Brain pericyte (primary cell): ENCODE data around the gene LRRC32.

Experiments used
- DNase-seq: peaks from one replicate; pipeline ENCODE4 v3.0.0-alpha.2; 2012; ENCODE audit warnings: low read depth, low spot score

The LRRC32 gene

GRCh38 chr11:76670485-76671236, at the start of gene LRRC32:
TSS of gene LRRC32 (minus strand) at chr11:76670747. CDS start at chr11:76665954, 4,793 bp downstream.
- no peak for DNase-seq

- no peak for DNase-seq
Observed at GRCh38 chr11:76719686-76720085, 49.1 kb upstream of the LRRC32 start.

DNA sequence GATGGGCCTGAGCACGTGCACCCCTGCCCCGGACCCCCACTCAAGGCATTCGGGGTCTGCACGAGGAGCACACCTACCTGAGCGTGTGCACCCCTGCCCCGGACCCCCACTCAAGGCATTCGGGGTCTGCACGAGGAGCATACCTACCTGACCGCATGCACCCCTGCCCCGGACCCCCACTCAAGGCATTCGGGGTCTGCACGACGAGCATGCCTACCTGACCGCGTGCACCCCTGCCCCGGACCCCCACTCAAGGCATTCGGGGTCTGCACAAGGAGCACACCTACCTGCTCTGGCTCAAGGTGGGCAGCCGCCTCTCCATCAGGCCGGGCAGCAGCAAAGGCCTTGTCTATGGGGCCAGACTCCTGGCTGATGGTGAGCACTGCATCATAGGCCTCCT, 48.7 kb upstream of the LRRC32 start:
- DNase-seq = no peak

DNA sequence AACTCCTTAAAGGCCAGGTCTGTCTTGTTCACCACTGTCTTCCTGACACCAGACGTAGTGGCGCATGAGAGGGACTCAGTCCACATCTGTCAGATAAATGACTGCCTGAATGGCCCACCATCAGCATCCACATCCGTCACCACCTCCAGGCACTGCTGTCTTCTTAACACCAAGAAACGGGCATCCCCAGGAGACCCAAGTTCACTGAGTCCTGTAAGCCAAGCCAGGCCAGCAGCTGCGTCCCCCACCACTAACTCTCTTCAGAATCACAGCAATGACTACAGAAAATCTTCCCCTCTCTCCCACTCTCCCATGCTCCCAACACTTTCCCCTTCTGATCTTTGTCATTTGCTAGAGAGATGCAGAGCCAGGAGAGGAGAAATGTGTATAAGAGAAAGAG, 47.3 kb upstream of the LRRC32 start:
- DNase-seq = no peak

DNA sequence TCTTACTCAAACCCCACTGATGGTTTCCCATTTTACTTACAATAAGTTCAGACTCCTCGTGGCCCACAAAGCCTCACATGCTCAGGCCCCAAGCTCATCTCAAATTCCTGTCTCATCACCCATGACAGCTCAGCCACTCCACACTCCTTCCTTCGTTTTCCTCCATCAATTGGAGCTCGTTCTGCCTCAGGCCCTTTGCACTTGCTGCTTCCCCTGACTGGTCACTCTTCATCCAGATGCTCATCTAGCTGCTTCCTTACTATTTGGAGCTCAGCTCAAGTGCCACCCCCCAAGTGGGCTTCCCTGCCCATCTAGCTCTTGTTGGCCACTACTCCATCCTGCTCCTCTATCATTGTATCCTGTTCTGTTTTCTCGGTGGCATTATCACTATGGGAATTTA, 46.8 kb upstream of the LRRC32 start:
- no peak for DNase-seq

DNA sequence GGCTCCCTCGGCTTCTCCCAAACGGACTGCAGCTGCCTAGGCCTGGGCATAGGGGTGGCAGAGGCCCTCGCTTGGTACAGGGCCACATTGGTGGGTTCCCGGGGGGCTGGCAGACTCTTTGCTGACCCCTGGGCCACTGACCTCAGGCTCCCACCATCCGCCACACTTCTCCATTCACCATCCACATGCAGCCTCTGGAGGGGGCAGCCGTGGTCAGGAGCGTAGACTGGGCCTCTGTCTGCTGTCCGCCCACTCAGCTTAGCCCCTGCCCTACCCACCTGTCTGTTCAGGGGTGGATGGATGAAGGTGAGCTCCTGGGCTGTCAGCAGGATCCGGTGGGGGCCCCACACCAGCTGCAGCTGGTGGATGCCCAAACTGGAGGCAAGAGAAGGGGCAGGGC, 45.7 kb upstream of the LRRC32 start:
- DNase-seq = no peak

- no peak for DNase-seq
Observed at GRCh38 chr11:76714493-76714892, 43.9 kb upstream of the LRRC32 start.

- DNase-seq = no peak
Observed at GRCh38 chr11:76713499-76713898, 43.0 kb upstream of the LRRC32 start.

- DNase-seq = no peak
Observed at GRCh38 chr11:76712125-76712524, 41.6 kb upstream of the LRRC32 start.

DNA sequence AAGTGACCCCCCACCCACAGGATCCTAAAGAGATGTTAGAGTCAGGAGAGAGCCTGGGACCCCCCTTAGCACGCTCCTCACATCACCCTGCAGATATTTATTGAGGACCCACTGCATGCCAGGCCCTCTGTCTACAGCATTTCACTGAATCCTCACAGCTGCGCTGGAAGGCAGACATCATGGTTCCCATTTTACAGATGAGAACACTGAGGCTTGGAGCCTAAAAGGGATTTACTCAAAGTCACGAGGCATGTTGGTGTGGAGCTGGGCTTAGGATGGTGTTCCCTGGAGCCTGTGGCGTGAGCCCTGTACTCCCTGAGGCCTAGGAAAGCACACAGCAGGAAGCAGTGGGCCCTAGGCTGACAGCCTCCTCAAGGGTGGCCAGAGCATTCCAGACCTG, 39.2 kb upstream of the LRRC32 start:
- DNase-seq = no peak

DNA sequence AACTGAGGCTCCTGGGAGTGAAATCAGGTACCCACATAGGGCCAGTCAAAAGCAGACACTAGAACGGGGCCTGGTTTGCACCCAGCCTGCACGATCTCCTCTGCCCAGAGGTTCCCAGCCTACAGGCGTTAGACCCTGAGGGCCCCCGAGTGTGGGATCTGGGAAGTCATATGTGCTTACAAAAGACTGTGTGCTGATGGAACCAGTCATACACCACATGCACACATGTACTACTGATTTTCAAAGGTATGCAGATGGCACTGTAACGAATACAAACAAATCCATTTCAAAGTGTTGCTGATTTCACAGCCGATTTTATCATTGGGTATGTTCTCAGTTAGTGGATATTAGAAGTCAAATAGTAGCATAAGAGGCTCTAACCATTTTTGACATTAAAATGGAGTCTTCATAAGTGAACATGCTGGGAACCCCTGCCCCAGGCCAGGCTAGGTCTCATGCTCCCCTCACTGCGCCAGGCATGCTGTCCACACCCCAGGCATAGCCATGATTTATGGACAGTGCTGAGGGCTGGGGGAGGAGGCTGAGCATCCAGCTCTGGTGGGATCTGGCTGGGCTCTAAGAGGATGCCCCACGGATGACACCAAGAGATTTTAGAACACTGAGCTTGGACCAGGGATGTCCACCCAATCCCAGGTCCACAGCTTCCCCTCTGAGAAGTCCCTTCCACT, 38.6 kb upstream of the LRRC32 start:
- DNase-seq = no peak

DNA sequence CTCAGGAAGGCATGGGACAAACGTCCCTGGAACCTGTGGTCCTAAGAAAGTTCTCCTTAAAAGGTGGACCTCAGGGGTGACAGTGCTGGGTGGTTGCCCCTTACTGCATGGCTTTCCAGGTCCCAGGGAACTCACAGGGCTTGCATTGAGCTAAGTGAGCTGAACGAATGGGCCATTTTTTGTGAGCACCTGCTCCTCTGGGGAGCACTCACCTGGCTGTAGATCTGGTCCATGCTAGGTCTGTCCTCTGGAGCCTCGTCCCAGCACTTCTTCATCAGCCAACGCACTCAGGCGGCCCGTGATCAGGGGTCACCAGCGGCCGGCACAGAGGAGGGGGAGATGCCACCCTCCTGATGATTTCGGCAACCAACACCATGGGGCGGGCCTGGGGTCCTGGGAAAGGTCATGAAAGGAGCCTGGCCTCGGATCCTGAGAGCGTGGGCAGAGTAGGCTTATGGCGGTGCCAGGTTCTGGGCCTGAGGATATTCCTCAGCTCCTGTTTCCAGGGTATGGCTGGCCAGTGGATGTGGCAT, 36.8 kb upstream of the LRRC32 start:
- no peak for DNase-seq

DNA sequence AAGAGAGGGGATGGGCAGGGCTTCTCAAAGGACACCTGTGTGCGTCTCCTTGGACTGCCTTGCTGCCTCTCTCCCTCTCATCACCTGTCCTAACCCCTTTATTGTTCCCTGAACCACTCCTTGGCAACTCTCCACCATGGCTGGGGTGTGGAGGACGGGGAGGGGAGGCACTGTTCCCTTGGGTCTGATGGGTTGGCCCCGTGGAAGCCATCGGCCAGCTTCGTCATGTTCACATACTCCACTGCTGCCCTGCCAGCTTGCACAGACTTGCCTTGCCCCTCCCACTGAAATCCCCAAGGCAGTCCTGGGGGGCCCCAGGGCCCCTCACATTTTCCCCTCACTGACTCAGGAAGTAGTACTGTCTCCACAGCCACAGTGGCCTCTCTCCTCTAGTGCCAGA, 36.1 kb upstream of the LRRC32 start:
- DNase-seq = no peak

DNA sequence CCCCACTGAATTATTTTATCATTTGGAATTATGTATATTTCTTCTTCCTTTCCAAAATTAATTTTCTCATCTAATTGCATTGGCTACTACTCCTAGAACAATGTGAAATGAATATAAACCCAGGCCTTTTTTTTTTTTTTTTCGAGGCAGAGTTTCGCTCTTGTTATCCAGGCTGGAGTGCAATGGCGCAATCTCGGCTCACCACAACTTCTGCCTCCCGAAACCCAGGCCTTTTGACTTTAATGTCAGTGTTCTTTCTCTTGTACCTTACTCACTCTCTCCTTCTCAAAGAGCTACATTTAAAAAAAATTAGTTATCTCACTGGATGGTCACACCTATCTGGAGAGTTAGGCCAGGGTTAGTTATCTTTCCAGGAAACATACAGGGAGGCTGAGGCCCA, 35.3 kb upstream of the LRRC32 start:
- DNase-seq = no peak

GRCh38 chr11:76704171-76704948, 33.8 kb upstream of the LRRC32 start:
- no peak for DNase-seq

- DNase-seq = no peak
Observed at GRCh38 chr11:76703707-76704106, 33.2 kb upstream of the LRRC32 start.

- DNase-seq = no peak
Observed at GRCh38 chr11:76702336-76703128, 32.0 kb upstream of the LRRC32 start.

DNA sequence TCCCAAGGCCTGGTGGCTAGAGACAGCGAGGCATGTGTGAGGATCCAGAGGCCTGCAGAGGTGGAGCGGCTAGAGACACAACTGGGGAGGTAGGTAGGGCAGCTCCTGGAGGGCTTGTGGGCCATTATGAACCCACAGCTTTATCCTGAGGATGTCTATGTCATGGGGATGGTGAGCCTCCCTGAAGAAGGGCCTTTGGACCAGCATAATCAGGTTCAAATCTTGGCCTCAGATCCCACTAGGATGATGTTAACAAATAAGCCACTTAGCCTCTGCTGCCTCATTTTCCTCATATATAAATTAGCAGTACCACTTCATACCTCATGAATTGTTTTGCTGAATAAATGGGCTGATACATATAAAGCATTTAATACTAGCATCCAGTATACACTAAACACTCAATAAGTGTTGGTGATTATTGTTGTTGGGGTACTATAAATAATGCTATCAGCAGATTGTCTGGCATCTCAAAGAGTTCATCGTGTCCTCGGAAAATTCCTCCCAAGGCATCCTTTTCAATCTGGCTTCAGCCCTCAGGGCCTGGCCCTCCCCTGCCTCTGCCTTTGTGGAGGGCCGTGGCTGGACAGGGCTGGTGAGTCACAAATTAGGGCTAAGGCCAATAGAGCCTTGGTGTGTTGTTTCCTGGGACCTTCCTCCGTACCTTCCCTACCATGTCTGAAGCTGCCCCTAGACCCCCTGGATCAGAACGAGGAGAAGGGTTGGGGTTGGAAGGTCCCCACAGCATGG, 30.9 kb upstream of the LRRC32 start:
- no peak for DNase-seq

DNA sequence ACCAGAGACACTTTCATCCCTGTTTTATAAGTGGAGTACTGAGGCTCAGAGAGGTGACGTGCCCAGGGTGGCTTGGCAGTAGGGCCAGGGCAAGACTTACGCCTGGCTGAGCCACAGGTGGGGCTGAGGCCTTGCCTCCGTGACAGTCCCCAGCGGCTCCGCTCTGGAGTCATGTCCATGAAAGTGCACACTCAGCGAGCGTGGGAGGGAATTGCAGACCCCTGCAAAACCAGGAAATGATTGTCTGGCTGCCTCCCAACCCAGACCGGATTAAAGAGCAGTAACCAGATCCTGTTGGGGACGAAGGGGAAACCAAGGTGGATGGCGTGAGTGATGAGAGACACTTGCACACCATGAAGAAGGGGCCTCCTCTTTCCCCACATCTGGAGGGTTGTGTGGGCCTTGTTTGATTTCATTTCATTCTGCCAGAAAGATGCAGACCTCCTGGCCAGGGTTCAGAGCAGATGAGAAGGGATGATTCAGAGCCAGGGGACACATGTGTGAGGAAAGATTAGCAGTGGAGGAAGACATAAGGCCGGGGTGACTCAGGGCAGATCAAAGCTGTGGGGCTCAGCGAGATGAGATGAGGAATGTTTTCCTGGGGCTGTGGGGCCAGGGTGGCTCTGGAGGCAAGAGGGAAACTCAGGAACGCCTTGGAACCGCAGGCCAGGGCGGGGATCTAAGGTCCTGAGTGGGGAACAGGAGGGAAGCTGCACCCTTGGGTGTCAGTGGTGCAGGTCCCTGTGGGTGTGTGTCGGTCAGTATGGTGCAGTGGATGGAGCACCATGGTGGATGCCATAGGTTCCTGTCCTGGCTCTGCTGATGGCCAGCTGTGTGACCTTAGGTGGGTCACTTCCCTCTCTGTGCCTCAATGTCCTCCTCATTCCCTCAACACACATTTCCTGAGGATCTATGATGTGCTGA, 29.9 kb upstream of the LRRC32 start:
- DNase-seq = no peak
